Measurements from ENCODE around the gene C17orf107. TPM values are rescaled to one million over a fixed set of nuclear protein-coding genes. Genes with fewer than 3 reads are reported as not detected.

Gene C17orf107
- total and polyA plus RNA-seq, 2 of the 13 experiments (the other 11 are each of a cell fraction or from before 2014, with no cell fraction given) = 0.20 to 0.59 TPM

DNA sequence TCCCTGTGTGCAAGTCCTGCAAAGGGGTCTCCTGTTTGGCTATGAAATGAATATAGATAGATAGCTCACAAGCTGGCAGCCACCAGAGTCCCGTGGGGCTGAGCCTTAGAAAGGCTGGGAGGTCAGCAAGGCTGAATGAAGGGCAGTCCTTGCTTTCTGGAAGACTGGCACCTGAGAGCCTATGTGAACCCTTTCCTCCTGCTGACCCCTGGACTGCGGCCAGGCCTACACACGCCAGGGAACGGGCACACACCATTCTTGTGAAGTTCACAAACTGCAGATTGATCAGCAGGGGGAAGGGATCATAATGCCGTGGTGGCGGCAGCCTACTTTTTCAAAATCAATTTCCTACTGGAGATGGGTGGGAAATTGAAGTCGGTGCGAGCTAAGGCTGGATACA lies 985 bp upstream of the C17orf107 start:
- H3K27ac ChIP-seq (ENCODE audit: extremely low read length, insufficient read depth, low read length) = no peak overlapping the region
- ChIA-PET CTCF (ENCODE audit: low intra/inter-chr PET ratio, low total read pairs) (no interaction called here), POLR2A (no interaction called here)
- in situ Hi-C loops (cut with HindIII; ENCODE audit: extremely low pct_ligation_motif_present, low pct_unique_long_range_greater_than_20kb) (loop anchor here (10.0 kb wide), 1 partner anchor 344 kb away; the partner anchor contains the start of gene MYBBP1A), intact Hi-C loops (cut with micrococcal nuclease; ENCODE audit: unreplicated experiment) (no loop called here)
- DNase-seq (ENCODE audit: low spot score) = no peak
- H3K27me3 ChIP-seq (ENCODE audit: control insufficient read depth in 1 of 2, insufficient read depth in 2 of 2, low read length in 2 of 2) = no peaks in the 10 kb centered on the region
- TF ChIP-seq PAWR (CRISPR knock-in tag; IDR thresholded peaks at IDR 0.05; ENCODE audit: borderline replicate concordance) = no peak
- TF ChIP-seq, protein P1, sequence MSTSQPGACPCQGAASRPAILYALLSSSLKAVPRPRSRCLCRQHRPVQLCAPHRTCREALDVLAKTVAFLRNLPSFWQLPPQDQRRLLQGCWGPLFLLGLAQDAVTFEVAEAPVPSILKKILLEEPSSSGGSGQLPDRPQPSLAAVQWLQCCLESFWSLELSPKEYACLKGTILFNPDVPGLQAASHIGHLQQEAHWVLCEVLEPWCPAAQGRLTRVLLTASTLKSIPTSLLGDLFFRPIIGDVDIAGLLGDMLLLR (CRISPR knock-in tag; IDR thresholded peaks at IDR 0.05) = no peak
- TF ChIP-seq, protein P2, sequence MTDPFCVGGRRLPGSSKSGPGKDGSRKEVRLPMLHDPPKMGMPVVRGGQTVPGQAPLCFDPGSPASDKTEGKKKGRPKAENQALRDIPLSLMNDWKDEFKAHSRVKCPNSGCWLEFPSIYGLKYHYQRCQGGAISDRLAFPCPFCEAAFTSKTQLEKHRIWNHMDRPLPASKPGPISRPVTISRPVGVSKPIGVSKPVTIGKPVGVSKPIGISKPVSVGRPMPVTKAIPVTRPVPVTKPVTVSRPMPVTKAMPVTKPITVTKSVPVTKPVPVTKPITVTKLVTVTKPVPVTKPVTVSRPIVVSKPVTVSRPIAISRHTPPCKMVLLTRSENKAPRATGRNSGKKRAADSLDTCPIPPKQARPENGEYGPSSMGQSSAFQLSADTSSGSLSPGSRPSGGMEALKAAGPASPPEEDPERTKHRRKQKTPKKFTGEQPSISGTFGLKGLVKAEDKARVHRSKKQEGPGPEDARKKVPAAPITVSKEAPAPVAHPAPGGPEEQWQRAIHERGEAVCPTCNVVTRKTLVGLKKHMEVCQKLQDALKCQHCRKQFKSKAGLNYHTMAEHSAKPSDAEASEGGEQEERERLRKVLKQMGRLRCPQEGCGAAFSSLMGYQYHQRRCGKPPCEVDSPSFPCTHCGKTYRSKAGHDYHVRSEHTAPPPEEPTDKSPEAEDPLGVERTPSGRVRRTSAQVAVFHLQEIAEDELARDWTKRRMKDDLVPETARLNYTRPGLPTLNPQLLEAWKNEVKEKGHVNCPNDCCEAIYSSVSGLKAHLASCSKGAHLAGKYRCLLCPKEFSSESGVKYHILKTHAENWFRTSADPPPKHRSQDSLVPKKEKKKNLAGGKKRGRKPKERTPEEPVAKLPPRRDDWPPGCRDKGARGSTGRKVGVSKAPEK (CRISPR knock-in tag; IDR thresholded peaks at IDR 0.05; ENCODE audit: borderline replicate concordance) = no peak
- no peak for TF ChIP-seq MAZ (IDR thresholded peaks at IDR 0.05; ENCODE audit: borderline replicate concordance, low read depth, low read length)
- no peak for TF ChIP-seq MAZ (CRISPR knock-in tag; IDR thresholded peaks at IDR 0.05; ENCODE audit: low read depth)
- TF ChIP-seq, protein P3, sequence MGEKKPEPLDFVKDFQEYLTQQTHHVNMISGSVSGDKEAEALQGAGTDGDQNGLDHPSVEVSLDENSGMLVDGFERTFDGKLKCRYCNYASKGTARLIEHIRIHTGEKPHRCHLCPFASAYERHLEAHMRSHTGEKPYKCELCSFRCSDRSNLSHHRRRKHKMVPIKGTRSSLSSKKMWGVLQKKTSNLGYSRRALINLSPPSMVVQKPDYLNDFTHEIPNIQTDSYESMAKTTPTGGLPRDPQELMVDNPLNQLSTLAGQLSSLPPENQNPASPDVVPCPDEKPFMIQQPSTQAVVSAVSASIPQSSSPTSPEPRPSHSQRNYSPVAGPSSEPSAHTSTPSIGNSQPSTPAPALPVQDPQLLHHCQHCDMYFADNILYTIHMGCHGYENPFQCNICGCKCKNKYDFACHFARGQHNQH (CRISPR knock-in tag; IDR thresholded peaks at IDR 0.05) = no peak
- TF ChIP-seq, protein P4, sequence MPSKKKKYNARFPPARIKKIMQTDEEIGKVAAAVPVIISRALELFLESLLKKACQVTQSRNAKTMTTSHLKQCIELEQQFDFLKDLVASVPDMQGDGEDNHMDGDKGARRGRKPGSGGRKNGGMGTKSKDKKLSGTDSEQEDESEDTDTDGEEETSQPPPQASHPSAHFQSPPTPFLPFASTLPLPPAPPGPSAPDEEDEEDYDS (CRISPR knock-in tag; IDR thresholded peaks at IDR 0.05) = no peak
- TF ChIP-seq, protein P5, sequence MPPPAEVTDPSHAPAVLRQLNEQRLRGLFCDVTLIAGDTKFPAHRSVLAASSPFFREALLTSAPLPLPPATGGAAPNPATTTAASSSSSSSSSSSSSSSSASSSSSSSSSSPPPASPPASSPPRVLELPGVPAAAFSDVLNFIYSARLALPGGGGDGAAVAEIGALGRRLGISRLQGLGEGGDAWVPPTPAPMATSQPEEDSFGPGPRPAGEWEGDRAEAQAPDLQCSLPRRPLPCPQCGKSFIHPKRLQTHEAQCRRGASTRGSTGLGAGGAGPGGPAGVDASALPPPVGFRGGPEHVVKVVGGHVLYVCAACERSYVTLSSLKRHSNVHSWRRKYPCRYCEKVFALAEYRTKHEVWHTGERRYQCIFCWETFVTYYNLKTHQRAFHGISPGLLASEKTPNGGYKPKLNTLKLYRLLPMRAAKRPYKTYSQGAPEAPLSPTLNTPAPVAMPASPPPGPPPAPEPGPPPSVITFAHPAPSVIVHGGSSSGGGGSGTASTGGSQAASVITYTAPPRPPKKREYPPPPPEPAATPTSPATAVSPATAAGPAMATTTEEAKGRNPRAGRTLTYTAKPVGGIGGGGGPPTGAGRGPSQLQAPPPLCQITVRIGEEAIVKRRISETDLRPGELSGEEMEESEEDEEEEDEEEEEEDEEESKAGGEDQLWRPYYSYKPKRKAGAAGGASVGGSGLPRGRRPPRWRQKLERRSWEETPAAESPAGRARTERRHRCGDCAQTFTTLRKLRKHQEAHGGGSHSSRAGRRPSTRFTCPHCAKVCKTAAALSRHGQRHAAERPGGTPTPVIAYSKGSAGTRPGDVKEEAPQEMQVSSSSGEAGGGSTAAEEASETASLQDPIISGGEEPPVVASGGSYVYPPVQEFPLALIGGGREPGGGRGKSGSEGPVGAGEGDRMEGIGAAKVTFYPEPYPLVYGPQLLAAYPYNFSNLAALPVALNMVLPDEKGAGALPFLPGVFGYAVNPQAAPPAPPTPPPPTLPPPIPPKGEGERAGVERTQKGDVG (CRISPR knock-in tag; IDR thresholded peaks at IDR 0.05; ENCODE audit: borderline replicate concordance) = no peak
- TF ChIP-seq U2AF2 (IDR thresholded peaks at IDR 0.05; ENCODE audit: low read depth, low read length) = no peak
- TF ChIP-seq ZNF672 (CRISPR knock-in tag; IDR thresholded peaks at IDR 0.05) = no peak
- H3K4me3 ChIP-seq (replicated peaks in 1 of 3; ENCODE audit: insufficient read depth in 1 of 3, low read depth in 2 of 3, low read length in 3 of 3) = no peak overlapping the region
- ATAC-seq = no peak
- BruUV-seq (replicated peaks) = no TSS peak
- no peak overlapping the region for H2AFZ ChIP-seq (ENCODE audit: low read length)
- no peak overlapping the region for H3K9ac ChIP-seq (ENCODE audit: insufficient read depth, low read depth, low read length)
- H3K4me2 ChIP-seq (ENCODE audit: low read depth, low read length) = no peak overlapping the region
- H3K9me3 ChIP-seq (ENCODE audit: low read length) = no peaks in the 10 kb centered on the region
- H3K79me2 ChIP-seq (ENCODE audit: insufficient read depth, low read length) = no peaks in the 10 kb centered on the region
- H3K4me1 ChIP-seq (ENCODE audit: insufficient read depth, low read length) = peaks cover 6% of the 10 kb centered on the region
- H4K20me1 ChIP-seq (ENCODE audit: insufficient read depth, low read length) = no peaks in the 10 kb centered on the region
- peaks cover 23 to 41% of the 10 kb centered on the region in 2 experiments; a peak in 4 of 5 replicates for H3K36me3 ChIP-seq (replicated peaks in 1 of 2; ENCODE audit: control insufficient read depth in 1 of 2, insufficient read depth in 2 of 2, low read length in 2 of 2)
- FAIRE-seq = no peak
- WGBS (ENCODE audit: low lambda C conversion rate) = 90% methylated on average over 8 of the region's 8 CpGs

All from HepG2 (cell line).